HepG2 (cell line): ENCODE results near the gene OPRL1. TPM values are rescaled to one million over a fixed set of nuclear protein-coding genes. Genes with fewer than 3 reads are reported as not detected.

Experiments
- CC2D1A ChIP-seq: sonication (generic); formaldehyde crosslinking; IDR thresholded peaks from 2 replicates; pipeline ENCODE4 v1.8.1; 2023; ENCODE audit warnings: mild to moderate bottlenecking, missing genetic modification reagents
- CREM ChIP-seq, 2 experiments: sonication (generic) in 1 of 2; formaldehyde crosslinking in 1 of 2; IDR thresholded peaks; 2 replicates each; pipeline versions ENCODE4 v1.4.0 to v1.6.1; 2016 to 2020; ENCODE audit warnings: antibody characterized with exemption in 1 of 2, mild to moderate bottlenecking in 1 of 2, missing genetic modification reagents in 1 of 2
- GABPB1 ChIP-seq: IDR thresholded peaks from 2 replicates; pipeline ENCODE4 v1.6.1; 2016; ENCODE audit warnings: mild to moderate bottlenecking, missing genetic modification reagents, moderate library complexity, missing compliant biosample characterization
- TOPORS ChIP-seq: sonication (generic); formaldehyde crosslinking; IDR thresholded peaks from 2 replicates; pipeline ENCODE4 v1.8.0; 2023; ENCODE audit warnings: mild to moderate bottlenecking, missing genetic modification reagents
- ZBTB33 ChIP-seq: sonication (generic); formaldehyde crosslinking; IDR thresholded peaks from 2 replicates; pipeline ENCODE4 v1.4.0; 2020; ENCODE audit warnings: missing genetic modification reagents
- ZBTB46 ChIP-seq: sonication (generic); formaldehyde crosslinking; IDR thresholded peaks from 2 replicates; pipeline ENCODE4 v1.4.0; 2020; ENCODE audit warnings: mild to moderate bottlenecking, missing genetic modification reagents, borderline replicate concordance
- ZFAT ChIP-seq: sonication (generic); formaldehyde crosslinking; conservative IDR thresholded peaks from 2 replicates; pipeline ENCODE4 v1.8.1; 2023; ENCODE audit warnings: missing genetic modification reagents, inconsistent platforms
- ZFYVE20 ChIP-seq: sonication (generic); formaldehyde crosslinking; IDR thresholded peaks from 2 replicates; pipeline ENCODE4 v1.8.0; 2023; ENCODE audit warnings: low read depth, mild to moderate bottlenecking, moderate library complexity, missing genetic modification reagents, borderline replicate concordance
- ZNF30 ChIP-seq: sonication (generic); formaldehyde crosslinking; IDR thresholded peaks from 2 replicates; pipeline ENCODE4 v1.5.0; 2020; ENCODE audit warnings: mild to moderate bottlenecking, missing genetic modification reagents
- ZNF318 ChIP-seq: sonication (generic); formaldehyde crosslinking; IDR thresholded peaks from 2 replicates; pipeline ENCODE4 v1.4.0; 2020; ENCODE audit warnings: mild to moderate bottlenecking, missing genetic modification reagents
- ZNF562 ChIP-seq: sonication (generic); formaldehyde crosslinking; IDR thresholded peaks from 2 replicates; pipeline ENCODE4 v1.8.0; 2022; ENCODE audit warnings: missing genetic modification reagents, borderline replicate concordance
- ZNF580 ChIP-seq: IDR thresholded peaks from 2 replicates; pipeline ENCODE4 v1.6.1; 2016; ENCODE audit warnings: low read depth, borderline replicate concordance
- ZNF670 ChIP-seq: sonication (generic); formaldehyde crosslinking; IDR thresholded peaks from 2 replicates; pipeline ENCODE4 v1.8.0; 2022; ENCODE audit warnings: mild to moderate bottlenecking, missing genetic modification reagents, borderline replicate concordance
- ZSCAN5A ChIP-seq: sonication (generic); formaldehyde crosslinking; IDR thresholded peaks from 2 replicates; pipeline ENCODE4 v1.8.0; 2022; ENCODE audit warnings: mild to moderate bottlenecking, missing genetic modification reagents, borderline replicate concordance
- polyA plus RNA-seq, 8 experiments: library from polyadenylated mRNA; depleted of rRNA in 3 of 8; stranded (reverse) in 7 of 8; unstranded in 1 of 8; fragments of >200 nt; fragmentation: Illumina TruSeq in 4 of 8; extraction: Trizol in 4 of 8; gene quantifications; 2 replicates each; pipeline versions ENCODE4 v1.2.1 to v1.2.3, GENCODE V29; 2011 to 2016; ENCODE audit warnings: low read depth in 4 of 8, missing spikeins in 1 of 8, mixed read lengths in 1 of 8; ENCODE audit not compliant: insufficient read depth in 1 of 8
- total RNA-seq, 5 experiments: library from RNA; depleted of rRNA; stranded (reverse); fragments of >200 nt; fragmentation: Illumina TruSeq; extraction: Trizol; gene quantifications; 2 replicates each; pipeline ENCODE4 v1.2.3, GENCODE V29; 2016; ENCODE audit warnings: low read depth in 1 of 5

The OPRL1 gene
- total and polyA plus RNA-seq, 2 of the 13 experiments (the other 11 are each of a cell fraction or from before 2014, with no cell fraction given) = 0.35 to 0.71 TPM

GRCh38 chr20:64083378-64083803, 3.5 kb downstream of the OPRL1 start (continued):
- TF ChIP-seq TOPORS (CRISPR knock-in tag) (no peak), ZFYVE20 (no peak), ZNF562 (CRISPR knock-in tag) (no peak), ZNF580 (peak; percentile 60; the same call in 1 of the 2 replicates), ZNF670 (no peak), ZNF318 (CRISPR knock-in tag) (no peak), ZSCAN5A (CRISPR knock-in tag) (no peak), ZBTB33 (no peak), ZBTB46 (CRISPR knock-in tag) (no peak), CREM (IDR thresholded peaks at IDR 0.05) (no peak), CREM (CRISPR knock-in tag; IDR thresholded peaks at IDR 0.05) (no peak), CC2D1A (CRISPR knock-in tag) (no peak), GABPB1 (peak; percentile 58), ZNF30 (CRISPR knock-in tag) (no peak), ZFAT (CRISPR knock-in tag) (no peak)
